AG04450 (cell line): ENCODE measurements around the gene GDI1. TPM values are rescaled to one million over a fixed set of nuclear protein-coding genes. Genes with fewer than 3 reads are reported as not detected.

Source experiments
- CTCF ChIA-PET: fragments of 300-600, 350-600 bp; formaldehyde crosslinking; extraction: SDS; loops from one replicate; lab custom pipeline; 2022; ENCODE audit warnings: antibody characterized with exemption, inconsistent platforms; lab: Charles Lee
- POLR2A ChIA-PET: fragments of 350-600 bp; formaldehyde crosslinking; extraction: SDS; loops from one replicate; lab custom pipeline; 2021; ENCODE audit warnings: antibody characterized with exemption, inconsistent platforms; lab: Yijun Ruan, JAX
- DNase-seq: peaks from one replicate; pipeline ENCODE4 v3.0.0-alpha.2; 2011; ENCODE audit warnings: low read depth, low spot score
- H3K27ac ChIP-seq: one replicate; pipeline ENCODE4 v1.5.1; 2012; ENCODE audit warnings: low read depth, low read length, control low read depth
- H3K27me3 ChIP-seq: one replicate; pipeline ENCODE4 v1.6.0; 2012; ENCODE audit warnings: low read length; ENCODE audit not compliant: control insufficient read depth, insufficient read depth
- H3K4me3 ChIP-seq: 2 replicates; pipeline ENCODE4 v1.5.1; 2011; ENCODE audit warnings: mild to moderate bottlenecking, low read depth, low read length, control low read depth
- H3K9me3 ChIP-seq: 2 replicates; pipeline ENCODE4 v1.5.1; 2012; ENCODE audit warnings: low read length; ENCODE audit not compliant: control insufficient read depth, insufficient read depth
- polyA plus RNA-seq: library from polyadenylated mRNA; depleted of rRNA; stranded (reverse); fragments of >200 nt; gene quantifications from 2 replicates; pipeline ENCODE4 v1.2.3, GENCODE V29; 2011
- TF ChIP-seq, protein P1 (sequence below): IDR thresholded peaks from 2 replicates; pipeline ENCODE4 v1.5.1; 2011; ENCODE audit warnings: low read depth, low read length, control low read depth, inconsistent platforms

Gene GDI1
- polyA plus RNA-seq, 1 experiment: 154 TPM

DNA sequence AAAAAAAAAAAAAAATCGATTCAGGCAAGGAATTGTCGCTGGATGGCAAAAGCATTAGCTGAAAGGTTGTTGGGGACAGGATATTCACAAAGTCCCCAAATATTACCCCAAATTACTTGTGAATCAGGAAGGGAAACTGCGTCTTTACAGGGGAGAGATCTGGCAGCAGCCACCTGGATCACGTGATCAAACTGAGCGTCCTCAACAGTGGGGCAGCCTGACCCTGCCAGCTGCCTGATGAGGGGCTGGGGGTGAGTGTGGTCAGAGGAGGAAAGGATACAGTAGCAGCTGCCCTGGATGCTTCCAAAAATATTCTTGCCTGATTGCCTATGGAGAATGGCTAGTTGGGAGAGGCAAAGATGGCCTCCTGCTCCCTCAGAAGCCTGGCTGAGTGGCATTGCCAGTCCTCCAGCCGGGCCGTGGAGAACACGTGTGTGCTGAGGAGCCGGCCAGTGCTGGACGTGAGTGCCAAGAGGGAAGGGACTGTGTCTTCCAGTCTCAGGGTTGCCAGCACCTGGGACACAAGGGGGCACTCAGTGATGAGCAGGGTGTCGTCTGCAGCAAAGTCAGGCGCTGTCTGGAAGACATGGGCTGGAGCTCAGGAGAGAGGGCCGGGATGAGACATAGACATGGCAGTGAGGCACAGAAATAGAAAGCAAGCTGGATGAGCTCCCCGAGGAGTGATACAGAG lies 45.1 kb downstream of the GDI1 start:
- peaks cover 6% of the 10 kb centered on the region; the same call in 1 of the 2 replicates for H3K9me3 ChIP-seq
- POLR2A ChIA-PET: interaction anchor here (1.5 kb wide), 1 partner anchor 9 kb away, joined by 4 read pairs; the partner anchor contains the start of gene SLC10A3
- TF ChIP-seq, protein P1, sequence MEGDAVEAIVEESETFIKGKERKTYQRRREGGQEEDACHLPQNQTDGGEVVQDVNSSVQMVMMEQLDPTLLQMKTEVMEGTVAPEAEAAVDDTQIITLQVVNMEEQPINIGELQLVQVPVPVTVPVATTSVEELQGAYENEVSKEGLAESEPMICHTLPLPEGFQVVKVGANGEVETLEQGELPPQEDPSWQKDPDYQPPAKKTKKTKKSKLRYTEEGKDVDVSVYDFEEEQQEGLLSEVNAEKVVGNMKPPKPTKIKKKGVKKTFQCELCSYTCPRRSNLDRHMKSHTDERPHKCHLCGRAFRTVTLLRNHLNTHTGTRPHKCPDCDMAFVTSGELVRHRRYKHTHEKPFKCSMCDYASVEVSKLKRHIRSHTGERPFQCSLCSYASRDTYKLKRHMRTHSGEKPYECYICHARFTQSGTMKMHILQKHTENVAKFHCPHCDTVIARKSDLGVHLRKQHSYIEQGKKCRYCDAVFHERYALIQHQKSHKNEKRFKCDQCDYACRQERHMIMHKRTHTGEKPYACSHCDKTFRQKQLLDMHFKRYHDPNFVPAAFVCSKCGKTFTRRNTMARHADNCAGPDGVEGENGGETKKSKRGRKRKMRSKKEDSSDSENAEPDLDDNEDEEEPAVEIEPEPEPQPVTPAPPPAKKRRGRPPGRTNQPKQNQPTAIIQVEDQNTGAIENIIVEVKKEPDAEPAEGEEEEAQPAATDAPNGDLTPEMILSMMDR: no peak

GRCh38 chrX:154482786-154483185 lies 45.8 kb downstream of the GDI1 start:
- H3K9me3 ChIP-seq: peaks cover 6% of the 10 kb centered on the region; the same call in 1 of the 2 replicates
- no peak for DNase-seq
- ChIA-PET CTCF (no interaction called here), POLR2A (interaction anchor here (1.5 kb wide), 1 partner anchor 8 kb away, joined by 4 read pairs; the partner anchor contains the start of gene SLC10A3)
- H3K27me3 ChIP-seq: no peaks in the 10 kb centered on the region
- H3K27ac ChIP-seq: no peak overlapping the region
- H3K4me3 ChIP-seq: no peak overlapping the region
- TF ChIP-seq, protein P1: no peak

More for the DNA sequence above, 45.1 kb downstream of the GDI1 start:
- no peak for DNase-seq
- H3K27ac ChIP-seq: no peak overlapping the region
- no peaks in the 10 kb centered on the region for H3K27me3 ChIP-seq
- CTCF ChIA-PET: no interaction called here
- H3K4me3 ChIP-seq: no peak overlapping the region

- H3K4me3 ChIP-seq: no peak overlapping the region
- TF ChIP-seq, protein P1: no peak
- no peak overlapping the region for H3K27ac ChIP-seq
- peaks cover 6% of the 10 kb centered on the region; the same call in 1 of the 2 replicates for H3K9me3 ChIP-seq
- no peak for DNase-seq
- ChIA-PET CTCF (no interaction called here), POLR2A (no interaction called here)
- no peaks in the 10 kb centered on the region for H3K27me3 ChIP-seq
Observed at GRCh38 chrX:154483325-154483724, 46.4 kb downstream of the GDI1 start.

DNA sequence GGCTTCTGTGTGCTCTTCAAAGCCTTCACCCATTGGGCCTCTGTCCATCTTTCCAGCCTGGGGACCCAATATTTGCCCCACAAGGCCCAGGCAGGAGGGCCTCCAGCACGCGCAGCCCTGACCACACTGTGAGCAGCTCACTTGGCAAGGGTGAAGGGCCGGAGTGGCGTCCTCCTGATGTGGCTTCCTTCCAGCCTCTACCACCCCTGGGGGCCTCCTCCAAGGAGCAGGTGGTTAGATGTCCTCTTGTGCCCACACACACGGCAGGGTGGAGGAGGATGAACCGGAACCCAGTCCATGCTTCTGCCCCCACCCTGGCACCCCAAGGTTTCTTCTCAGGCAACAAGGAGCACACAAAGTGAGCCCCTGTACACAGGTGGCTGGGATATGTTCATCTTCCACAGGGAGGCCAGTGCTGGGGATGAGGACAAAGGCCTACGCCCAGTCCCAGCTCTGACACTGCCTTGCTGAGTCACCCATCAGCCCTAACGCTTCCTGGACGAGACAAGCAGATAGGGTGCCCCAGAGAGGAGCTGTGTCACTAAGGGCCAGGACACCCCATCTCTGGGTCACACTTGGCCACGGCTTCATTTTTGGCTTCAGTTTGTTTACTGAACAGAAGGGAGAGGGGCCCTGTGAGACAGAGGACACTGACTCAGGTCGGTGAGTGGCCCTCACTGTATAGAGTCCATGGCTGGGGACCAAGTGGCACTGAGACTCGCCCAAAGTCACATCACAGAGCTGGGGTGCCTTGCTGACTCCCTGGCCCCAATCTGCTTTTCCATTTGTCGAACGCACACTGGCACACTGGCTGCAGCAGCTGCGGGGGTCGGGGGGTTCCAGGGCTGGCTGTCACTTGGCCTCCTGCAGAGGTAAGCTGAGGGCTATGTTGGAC lies 47.5 kb downstream of the GDI1 start:
- H3K9me3 ChIP-seq: no peaks in the 10 kb centered on the region
- DNase-seq: no peak
- ChIA-PET POLR2A (no interaction called here), CTCF (no interaction called here)
- no peak overlapping the region for H3K27ac ChIP-seq
- no peaks in the 10 kb centered on the region for H3K27me3 ChIP-seq
- no peak overlapping the region for H3K4me3 ChIP-seq
- TF ChIP-seq, protein P1: no peak
